Posterior vena cava (tissue), 2 donors: ENCODE data around the gene NFKB2. TPM values are rescaled to one million over a fixed set of nuclear protein-coding genes. Genes with fewer than 3 reads are reported as not detected.

ENCODE experiments used
- DNase-seq: peaks from one replicate; pipeline ENCODE4 v3.0.0-alpha.2; 2020; ENCODE audit warnings: low spot score
- intact Hi-C, 2 donors: fragments of 100-400 bp; cut with DNase I; formaldehyde crosslinking; loops; one replicate each; pipeline versions ENCODE4 v1.14.1 to v1.14.2; 2022 to 2023
- total RNA-seq, 2 donors: library from RNA; stranded (reverse); fragmentation: NEBNext Ultra II Directional; extraction: Animal tissue kit (Norgen Biotek cat#: 25700); gene quantifications; one replicate each; pipeline ENCODE4 v1.2.1, GENCODE V29; 2021
- donor health status: DM: yes; HTN: yes; CAD: no.
- donor health status: DM: yes; HTN: yes; CAD: no.

The NFKB2 gene
- total RNA-seq, 2 donors from 2014 or later, result 21.5 to 44.7 TPM

- intact Hi-C loops, result no loop called here
- no peak for DNase-seq
These were observed 10.1 kb downstream of the NFKB2 start for GRCh38 chr10:102405632-102406031.

DNA sequence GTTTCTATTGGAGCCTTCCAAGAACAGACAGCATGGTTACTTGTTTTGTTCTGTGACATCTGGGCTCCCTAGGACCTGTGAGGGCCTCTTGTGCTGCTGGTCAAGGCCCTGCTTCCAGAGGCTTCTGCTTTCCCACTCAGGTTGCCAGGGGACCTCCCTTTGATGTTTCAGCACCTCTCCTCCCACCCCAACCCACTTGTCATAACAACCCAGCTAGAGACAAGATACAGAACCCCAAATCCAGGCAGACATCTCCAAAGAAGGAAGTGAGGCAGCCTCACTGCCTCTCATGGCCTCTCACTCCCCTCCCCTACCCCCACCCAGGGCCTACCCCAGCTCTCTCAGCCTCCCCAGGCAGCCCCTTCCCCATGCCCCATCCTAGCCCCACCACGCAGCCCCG is 11.3 kb downstream of the NFKB2 start:
- no peak for DNase-seq
- intact Hi-C loops, result no loop called here

GRCh38 chr10:102407425-102408130 is 12.1 kb downstream of the NFKB2 start:
- intact Hi-C loops, result no loop called here
- DNase-seq, result no peak

DNA sequence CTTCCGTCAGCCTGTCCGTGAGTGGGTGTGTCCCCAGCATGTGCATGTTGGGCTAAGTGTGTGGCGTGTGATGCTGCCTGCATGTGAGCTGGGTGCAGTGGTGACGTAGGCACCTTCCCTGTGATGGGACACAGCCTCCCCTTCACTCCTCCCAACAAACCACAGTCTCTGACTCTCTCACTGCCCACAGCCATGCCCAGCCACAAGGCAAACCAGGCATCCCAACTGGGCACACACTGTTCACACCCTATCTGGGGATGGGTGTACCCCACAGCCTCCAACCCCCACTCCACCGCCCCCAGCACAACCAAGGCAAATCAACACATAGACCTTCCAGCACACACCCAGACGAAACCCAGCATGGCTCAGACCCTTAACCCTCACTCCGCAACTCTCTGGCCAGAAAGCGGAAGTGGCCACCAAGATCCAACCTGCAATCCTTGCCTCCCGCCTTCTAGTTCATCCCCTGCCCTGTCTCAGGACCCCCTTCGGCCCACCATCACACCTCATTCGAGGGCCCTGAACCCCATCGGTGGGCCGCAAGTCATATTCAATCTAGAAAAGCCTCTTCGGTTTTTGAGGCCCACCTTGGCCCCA is 12.7 kb downstream of the NFKB2 start:
- no peak for DNase-seq
- intact Hi-C loops, result no loop called here

GRCh38 chr10:102408728-102409603 is 13.5 kb downstream of the NFKB2 start:
- intact Hi-C loops, result no loop called here
- no peak for DNase-seq

GRCh38 chr10:102409604-102410428 is 14.3 kb downstream of the NFKB2 start:
- DNase-seq, result no peak

DNA sequence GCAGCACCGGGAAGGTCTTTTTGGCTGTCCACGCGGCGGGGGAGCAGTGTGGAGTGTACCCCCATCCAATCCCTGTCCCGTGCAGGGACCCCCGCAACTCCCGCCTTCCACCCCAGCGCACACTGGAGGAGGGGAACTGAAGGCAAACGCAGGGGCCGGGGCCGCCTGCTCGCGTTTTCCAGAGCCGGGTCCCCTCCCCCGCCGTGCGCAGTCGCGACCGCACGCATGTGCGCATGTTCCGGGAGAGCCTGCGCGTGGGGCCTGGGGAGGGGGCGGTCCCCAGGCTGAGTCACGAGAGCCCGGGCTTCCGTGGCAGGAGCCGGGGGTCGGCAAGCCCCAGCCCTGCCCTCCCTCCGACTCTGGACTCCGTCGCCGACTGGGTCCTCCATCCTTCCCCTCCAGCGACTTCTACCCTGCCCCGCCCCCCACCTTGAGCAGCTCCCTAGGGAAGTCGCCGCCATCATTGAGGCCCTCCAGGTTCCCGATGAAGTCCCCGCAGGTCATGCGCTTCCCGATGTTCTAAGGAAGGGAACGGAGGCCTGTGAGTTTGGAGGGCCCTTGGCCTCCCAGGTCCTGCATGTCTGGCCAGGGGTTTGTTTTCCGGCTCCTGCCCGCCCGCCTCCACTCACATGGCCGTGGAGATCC is 15.0 kb downstream of the NFKB2 start:
- intact Hi-C loops, result no loop called here
- DNase-seq, result no peak

More at GRCh38 chr10:102409604-102410428, 14.3 kb downstream of the NFKB2 start:
- intact Hi-C loops, result no loop called here

GRCh38 chr10:102411341-102412255 is 16.1 kb downstream of the NFKB2 start:
- DNase-seq, result no peak

DNA sequence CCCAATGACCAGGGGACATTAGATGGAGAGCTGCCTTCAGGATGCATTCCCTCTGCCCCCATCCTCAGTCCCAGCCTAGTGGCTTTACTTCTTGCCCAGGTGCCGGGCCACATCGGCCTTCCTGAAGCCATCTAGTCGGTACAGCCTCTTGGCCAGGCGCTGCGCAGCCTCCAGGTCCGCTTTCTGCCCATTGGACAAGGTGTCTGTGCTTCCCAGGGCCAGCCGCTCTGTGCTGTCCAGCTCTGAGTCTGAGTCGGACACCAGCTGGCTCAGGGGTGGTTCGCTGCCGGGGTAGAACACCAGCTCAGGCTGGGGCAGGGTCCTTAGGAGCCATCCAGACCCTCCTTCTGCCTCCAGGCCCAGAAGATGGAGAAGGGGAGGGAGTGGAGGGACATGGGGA is 16.8 kb downstream of the NFKB2 start:
- intact Hi-C loops, result no loop called here
- no peak for DNase-seq

More at GRCh38 chr10:102411341-102412255, 16.1 kb downstream of the NFKB2 start:
- intact Hi-C loops, result no loop called here

DNA sequence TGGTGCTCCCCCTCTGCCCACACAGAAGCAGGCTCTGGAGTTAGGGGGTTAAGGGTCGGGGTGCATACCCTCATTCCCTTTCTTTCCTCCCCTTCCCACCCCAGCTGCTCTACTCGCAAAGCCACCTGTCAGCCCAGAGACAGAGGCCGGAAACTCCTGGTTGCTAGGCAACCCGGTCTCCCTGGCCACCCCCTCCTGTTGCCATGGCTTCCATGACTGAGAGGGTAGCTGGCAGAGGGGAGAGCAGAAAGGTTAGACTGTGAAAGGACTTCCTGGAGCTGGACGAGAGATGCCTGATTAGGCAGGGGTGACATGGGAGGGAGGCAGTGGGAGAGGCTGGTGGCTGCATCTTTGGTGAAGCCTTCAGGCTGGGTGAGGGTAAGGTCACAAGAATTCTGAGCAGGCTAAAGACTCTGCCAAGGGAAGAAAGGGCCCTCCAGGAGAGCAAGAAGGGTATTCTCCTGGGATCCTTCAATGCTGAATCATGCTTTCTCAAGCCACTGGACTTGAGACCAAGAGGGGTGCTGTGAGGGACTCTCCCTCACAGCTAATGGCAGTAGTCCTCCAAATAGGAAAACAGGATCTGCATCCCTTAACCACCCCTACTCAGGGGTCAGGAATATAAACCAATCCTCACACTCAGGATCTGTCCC is 17.7 kb downstream of the NFKB2 start:
- no peak for DNase-seq
- intact Hi-C loops, result no loop called here

- no peak for DNase-seq
- intact Hi-C loops, result no loop called here
These were observed 18.5 kb downstream of the NFKB2 start for GRCh38 chr10:102413806-102414561.

- DNase-seq, result no peak
- intact Hi-C loops, result no loop called here
These were observed 19.2 kb downstream of the NFKB2 start for GRCh38 chr10:102414749-102415148.

DNA sequence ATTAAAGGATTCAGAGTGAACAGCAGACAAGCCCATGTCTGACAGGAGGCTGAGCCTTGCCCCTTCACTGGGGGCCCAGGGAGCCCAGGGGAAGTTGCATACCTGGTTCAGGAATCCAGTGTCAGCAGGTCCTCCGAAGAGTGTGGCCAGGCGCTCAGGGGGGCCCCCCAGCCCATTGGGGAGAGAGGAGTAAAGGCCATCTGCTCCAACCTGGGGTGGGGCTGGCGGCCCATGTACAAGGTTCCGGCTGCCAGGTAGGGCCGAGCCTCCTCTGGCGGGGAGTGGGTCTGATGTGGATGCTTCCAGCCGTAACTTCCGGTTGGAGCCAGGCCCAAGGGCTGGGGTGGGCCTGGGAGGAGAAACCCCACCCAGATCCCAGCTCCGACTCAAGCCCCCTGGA is 20.8 kb downstream of the NFKB2 start:
- DNase-seq, result no peak
- intact Hi-C loops, result no loop called here

DNA sequence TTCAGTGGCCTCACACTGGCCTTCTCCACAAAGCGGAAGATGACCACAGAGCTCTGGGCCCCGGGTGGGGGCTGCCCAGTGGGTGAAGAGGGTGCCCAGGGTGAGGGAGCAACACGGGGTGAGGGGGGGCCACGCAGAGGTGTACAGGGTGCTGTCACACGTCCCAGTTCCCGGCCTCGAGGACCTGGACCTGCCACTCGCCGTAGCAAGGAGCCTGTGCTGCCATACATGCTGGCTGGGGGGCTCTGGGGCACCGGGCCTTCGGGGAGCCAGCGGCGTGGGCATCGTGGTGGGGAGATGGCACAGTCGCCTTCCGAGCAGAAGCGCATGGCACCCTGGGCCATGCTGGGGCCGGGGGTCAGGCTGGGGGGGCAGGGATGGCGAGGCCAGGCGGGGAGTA is 21.2 kb downstream of the NFKB2 start:
- DNase-seq, result no peak
- intact Hi-C loops, result no loop called here

- no peak for DNase-seq
- intact Hi-C loops, result no loop called here
These were observed 23.2 kb downstream of the NFKB2 start, which contains the start of gene PSD for GRCh38 chr10:102418622-102419268. Gene PSD (minus strand): TSS chr10:102418785. CDS start chr10:102417038, 1,747 bp downstream.
